PC-3 (cell line): Measurements from ENCODE around the gene DKK1. TPM values are rescaled to one million over a fixed set of nuclear protein-coding genes. Genes with fewer than 3 reads are reported as not detected.

Experiments used
- ATAC-seq: fragments of 200-7000 bp; cut with Tn5 transposase; 2 replicates; pipeline ENCODE4 v1.9.1; 2020; ENCODE audit warnings: mild to moderate bottlenecking, moderate library complexity
- BruUV-seq: library from RNA; stranded (reverse); fragments of 400-500 nt; replicated peaks from 2 replicates; lab custom pipeline; 2021; lab: Mats Ljungman, UMichigan
- CTCF ChIA-PET: fragments of 300-600 bp; sonication (Branson Sonifier 250); formaldehyde crosslinking; loops from one replicate; lab custom pipeline; 2022; ENCODE audit warnings: antibody characterized with exemption; lab: Charles Lee
- POLR2A ChIA-PET: fragments of 300-600 bp; sonication (Branson Sonifier 250); formaldehyde crosslinking; loops from one replicate; lab custom pipeline; 2022; ENCODE audit warnings: antibody characterized with exemption; ENCODE audit not compliant: unreplicated experiment; lab: Charles Lee
- DNase-seq: peaks from one replicate; pipeline ENCODE4 v3.0.0-alpha.2; 2015
- H2AFZ ChIP-seq: fragments of 300-600 bp; sonication (generic); 2 replicates; pipeline ENCODE4 v1.6.0; 2016; ENCODE audit warnings: antibody characterized with exemption, low read length
- H3F3A ChIP-seq: fragments of 300-600 bp; sonication (generic); one replicate; pipeline ENCODE4 v1.6.0; 2017; ENCODE audit warnings: antibody characterized with exemption, low read length, control low read depth, mild to moderate bottlenecking; ENCODE audit not compliant: unreplicated experiment
- H3K27ac ChIP-seq: fragments of 300-600 bp; sonication (generic); 2 replicates; pipeline ENCODE4 v1.5.1; 2016; ENCODE audit warnings: mild to moderate bottlenecking, low read length
- H3K27me3 ChIP-seq: fragments of 300-600 bp; sonication (generic); 2 replicates; pipeline ENCODE4 v1.6.1; 2016; ENCODE audit warnings: low read length, mixed read lengths
- H3K36me3 ChIP-seq: fragments of 300-600 bp; sonication (generic); 2 replicates; pipeline ENCODE4 v1.6.1; 2016; ENCODE audit warnings: low read depth, mixed run types, low read length, mixed read lengths
- H3K4me1 ChIP-seq: fragments of 300-600 bp; sonication (generic); 2 replicates; pipeline ENCODE4 v1.5.1; 2016; ENCODE audit warnings: low read length; ENCODE audit not compliant: insufficient read depth
- H3K4me2 ChIP-seq: fragments of 300-600 bp; sonication (generic); 2 replicates; pipeline ENCODE4 v1.6.0; 2016; ENCODE audit warnings: low read length
- H3K4me3 ChIP-seq: fragments of 300-600 bp; sonication (generic); 2 replicates; pipeline ENCODE4 v1.5.1; 2016; ENCODE audit warnings: mild to moderate bottlenecking, low read length, mixed read lengths
- H3K79me2 ChIP-seq: fragments of 300-600 bp; sonication (generic); 2 replicates; pipeline ENCODE4 v1.6.1; 2017; ENCODE audit warnings: low read length, mixed read lengths
- H3K9ac ChIP-seq: fragments of 300-600 bp; sonication (generic); 2 replicates; pipeline ENCODE4 v1.6.0; 2016; ENCODE audit warnings: mild to moderate bottlenecking, low read length
- H3K9me2 ChIP-seq: fragments of 300-600 bp; sonication (generic); replicated peaks from 2 replicates; pipeline ENCODE4 v1.6.1; 2016; ENCODE audit warnings: mixed run types, low read length, mixed read lengths
- H3K9me3 ChIP-seq: fragments of 300-600 bp; sonication (generic); 2 replicates; pipeline ENCODE4 v1.6.1; 2016; ENCODE audit warnings: low read length, mixed read lengths
- H4K20me1 ChIP-seq: fragments of 300-600 bp; sonication (generic); 2 replicates; pipeline ENCODE4 v1.6.1; 2016; ENCODE audit warnings: low read length, mixed read lengths
- EZH2 ChIP-seq: fragments of 300-600 bp; sonication (generic); IDR thresholded peaks from one replicate; pipeline ENCODE4 v1.6.1; 2017; ENCODE audit warnings: antibody characterized with exemption, mild to moderate bottlenecking, low read length; ENCODE audit not compliant: unreplicated experiment
- EZH2phosphoT487 ChIP-seq: fragments of 300-600 bp; sonication (generic); IDR thresholded peaks from 2 replicates; pipeline ENCODE4 v1.6.1; 2018; ENCODE audit warnings: mild to moderate bottlenecking, antibody characterized with exemption, low read length, borderline replicate concordance
- intact Hi-C: fragments of 100-400 bp; cut with micrococcal nuclease; formaldehyde crosslinking; loops from 2 replicates; pipeline ENCODE4 v1.9.0; 2023
- total RNA-seq: library from RNA; depleted of rRNA; stranded (reverse); fragments of >200 nt; gene quantifications from 2 replicates; pipeline ENCODE4 v1.2.3, GENCODE V29; 2014
- TF ChIP-seq, protein P1 (sequence below): fragments of 300-600 bp; sonication (generic); conservative IDR thresholded peaks from 2 replicates; pipeline ENCODE4 v1.5.1; 2017; ENCODE audit warnings: antibody characterized with exemption, low read depth, mild to moderate bottlenecking, low read length

Gene DKK1
- total RNA-seq, 1 experiment from 2014 or later, result 1,592 TPM

DNA sequence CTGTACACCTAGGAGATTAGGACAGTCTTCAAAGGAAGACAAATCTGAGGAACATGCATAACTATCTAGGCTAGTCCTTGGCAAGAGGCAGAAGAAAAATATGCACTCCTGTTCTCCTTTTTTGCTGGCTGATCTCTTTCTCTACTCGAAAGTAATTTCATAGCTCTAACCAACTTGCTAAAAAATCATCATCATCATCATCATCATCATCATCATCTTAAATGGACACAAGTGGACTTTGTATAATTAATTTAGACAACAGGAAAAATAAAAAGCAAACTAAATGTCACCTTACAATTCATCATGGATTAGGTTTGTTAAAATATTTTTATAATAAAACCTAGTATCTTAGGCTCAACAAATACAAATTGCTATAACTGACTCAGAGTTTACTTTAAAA is 47.2 kb upstream of the DKK1 start:
- no TSS peak for BruUV-seq
- no peak overlapping the region for H3K4me3 ChIP-seq
- H3K9me2 ChIP-seq, result no peaks in the 10 kb centered on the region
- intact Hi-C loops, result no loop called here
- no peak overlapping the region for H2AFZ ChIP-seq
- no peak overlapping the region for H3K9ac ChIP-seq
- DNase-seq, result no peak
- H3K4me1 ChIP-seq, result no peaks in the 10 kb centered on the region
- TF ChIP-seq EZH2phosphoT487, result no peak
- ChIA-PET POLR2A (no interaction called here), CTCF (interaction anchor here (0.7 kb wide), 1 partner anchor 225 kb away, joined by 3 read pairs; no protein-coding TSS in a partner anchor)
- no peaks in the 10 kb centered on the region for H4K20me1 ChIP-seq
- no peak overlapping the region for H3K27ac ChIP-seq
- H3F3A ChIP-seq, result no peaks in the 10 kb centered on the region
- no peaks in the 10 kb centered on the region for H3K36me3 ChIP-seq
- H3K9me3 ChIP-seq, result no peaks in the 10 kb centered on the region
- H3K79me2 ChIP-seq, result no peaks in the 10 kb centered on the region
- ATAC-seq, result no peak
- no peaks in the 10 kb centered on the region for H3K27me3 ChIP-seq
- no peak overlapping the region for H3K4me2 ChIP-seq

DNA sequence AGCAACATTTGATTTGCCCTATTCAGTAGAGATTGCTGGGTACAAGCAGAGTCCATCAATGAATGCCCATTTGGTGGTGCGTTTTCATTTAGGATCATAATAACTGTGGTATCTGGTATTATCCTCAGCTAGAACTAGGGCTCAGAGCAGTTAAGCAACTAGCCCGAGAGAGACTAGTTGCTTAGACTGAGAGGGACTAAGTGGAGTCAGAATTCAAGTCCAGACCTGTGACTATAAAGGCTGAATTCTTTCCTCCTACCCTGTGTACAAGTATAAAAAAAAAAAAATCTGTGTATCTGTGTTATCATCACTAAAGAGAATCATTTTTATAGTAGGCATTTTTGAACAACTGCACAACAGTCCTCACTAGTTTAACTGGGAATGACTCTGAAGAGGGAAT is 45.3 kb upstream of the DKK1 start:
- Histone ChIP-seq H4K20me1 (no peaks in the 10 kb centered on the region), H3K4me2 (no peak overlapping the region), H3K36me3 (no peaks in the 10 kb centered on the region), H3K79me2 (no peaks in the 10 kb centered on the region), H3K27ac (no peak overlapping the region), H3K4me1 (no peaks in the 10 kb centered on the region), H3K9me2 (no peaks in the 10 kb centered on the region), H3K27me3 (no peaks in the 10 kb centered on the region), H3K9me3 (no peaks in the 10 kb centered on the region), H3K9ac (no peak overlapping the region), H2AFZ (no peak overlapping the region), H3K4me3 (no peak overlapping the region), H3F3A (no peaks in the 10 kb centered on the region)
- BruUV-seq, result no TSS peak
- TF ChIP-seq, protein P1, sequence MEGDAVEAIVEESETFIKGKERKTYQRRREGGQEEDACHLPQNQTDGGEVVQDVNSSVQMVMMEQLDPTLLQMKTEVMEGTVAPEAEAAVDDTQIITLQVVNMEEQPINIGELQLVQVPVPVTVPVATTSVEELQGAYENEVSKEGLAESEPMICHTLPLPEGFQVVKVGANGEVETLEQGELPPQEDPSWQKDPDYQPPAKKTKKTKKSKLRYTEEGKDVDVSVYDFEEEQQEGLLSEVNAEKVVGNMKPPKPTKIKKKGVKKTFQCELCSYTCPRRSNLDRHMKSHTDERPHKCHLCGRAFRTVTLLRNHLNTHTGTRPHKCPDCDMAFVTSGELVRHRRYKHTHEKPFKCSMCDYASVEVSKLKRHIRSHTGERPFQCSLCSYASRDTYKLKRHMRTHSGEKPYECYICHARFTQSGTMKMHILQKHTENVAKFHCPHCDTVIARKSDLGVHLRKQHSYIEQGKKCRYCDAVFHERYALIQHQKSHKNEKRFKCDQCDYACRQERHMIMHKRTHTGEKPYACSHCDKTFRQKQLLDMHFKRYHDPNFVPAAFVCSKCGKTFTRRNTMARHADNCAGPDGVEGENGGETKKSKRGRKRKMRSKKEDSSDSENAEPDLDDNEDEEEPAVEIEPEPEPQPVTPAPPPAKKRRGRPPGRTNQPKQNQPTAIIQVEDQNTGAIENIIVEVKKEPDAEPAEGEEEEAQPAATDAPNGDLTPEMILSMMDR, result no peak
- TF ChIP-seq EZH2phosphoT487 (no peak), EZH2 (no peak)
- no peak for ATAC-seq
- no peak for DNase-seq
- CTCF ChIA-PET, result no interaction called here
- intact Hi-C loops, result no loop called here
- POLR2A ChIA-PET, result no interaction called here

DNA sequence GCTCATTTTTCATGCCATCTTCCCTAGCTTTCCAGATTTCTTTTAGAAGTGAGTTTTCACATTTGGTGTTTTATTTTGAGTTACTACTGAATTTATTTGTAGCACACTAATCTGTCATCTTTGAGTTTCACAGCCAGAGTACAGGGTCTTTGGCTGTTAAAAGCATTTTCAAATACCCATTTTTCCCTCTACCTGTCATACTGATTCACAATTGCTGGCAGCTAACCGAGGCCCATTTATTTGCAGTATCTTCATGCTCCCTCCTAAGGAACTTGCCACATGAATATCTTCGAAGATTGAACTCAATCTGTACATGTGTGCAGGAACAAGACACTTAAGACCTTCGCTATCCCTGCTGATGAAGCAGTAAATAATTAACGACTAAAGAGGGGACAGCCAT is 44.8 kb upstream of the DKK1 start:
- intact Hi-C loops, result no loop called here
- Histone ChIP-seq H3K9ac (no peak overlapping the region), H3K27me3 (no peaks in the 10 kb centered on the region), H3K4me3 (no peak overlapping the region), H3K27ac (no peak overlapping the region), H3K4me2 (no peak overlapping the region), H2AFZ (no peak overlapping the region), H3K4me1 (no peaks in the 10 kb centered on the region), H3K9me3 (no peaks in the 10 kb centered on the region), H4K20me1 (no peaks in the 10 kb centered on the region), H3K79me2 (no peaks in the 10 kb centered on the region), H3K9me2 (no peaks in the 10 kb centered on the region), H3K36me3 (no peaks in the 10 kb centered on the region), H3F3A (no peaks in the 10 kb centered on the region)
- ChIA-PET CTCF (no interaction called here), POLR2A (no interaction called here)
- BruUV-seq, result no TSS peak
- no peak for ATAC-seq
- DNase-seq, result no peak
- TF ChIP-seq, protein P1, result no peak
- TF ChIP-seq EZH2, result no peak
- no peak for TF ChIP-seq EZH2phosphoT487
